ENCODE data around the gene QRFP. TPM values are rescaled to one million over a fixed set of nuclear protein-coding genes. Genes with fewer than 3 reads are reported as not detected.

Gene QRFP, protein sequence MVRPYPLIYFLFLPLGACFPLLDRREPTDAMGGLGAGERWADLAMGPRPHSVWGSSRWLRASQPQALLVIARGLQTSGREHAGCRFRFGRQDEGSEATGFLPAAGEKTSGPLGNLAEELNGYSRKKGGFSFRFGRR
- not detected for total RNA-seq

GRCh38 chr9:130896233-130897014 is at the start of gene QRFP:
Gene QRFP (minus strand): TSS chr9:130896812. CDS start chr9:130893838, 2,974 bp downstream.
- no peak within 1 kb of the TSS for H3K4me3 ChIP-seq (replicated peaks in 1 of 3)
- no peaks in the 10 kb centered on the region for H3K9me3 ChIP-seq
- H3K36me3 ChIP-seq, result peaks cover 8 to 14% of the 10 kb centered on the region in 2 donors
- TF ChIP-seq POLR2A (IDR thresholded peaks at IDR 0.05), result no peak
- TF ChIP-seq, protein P1, sequence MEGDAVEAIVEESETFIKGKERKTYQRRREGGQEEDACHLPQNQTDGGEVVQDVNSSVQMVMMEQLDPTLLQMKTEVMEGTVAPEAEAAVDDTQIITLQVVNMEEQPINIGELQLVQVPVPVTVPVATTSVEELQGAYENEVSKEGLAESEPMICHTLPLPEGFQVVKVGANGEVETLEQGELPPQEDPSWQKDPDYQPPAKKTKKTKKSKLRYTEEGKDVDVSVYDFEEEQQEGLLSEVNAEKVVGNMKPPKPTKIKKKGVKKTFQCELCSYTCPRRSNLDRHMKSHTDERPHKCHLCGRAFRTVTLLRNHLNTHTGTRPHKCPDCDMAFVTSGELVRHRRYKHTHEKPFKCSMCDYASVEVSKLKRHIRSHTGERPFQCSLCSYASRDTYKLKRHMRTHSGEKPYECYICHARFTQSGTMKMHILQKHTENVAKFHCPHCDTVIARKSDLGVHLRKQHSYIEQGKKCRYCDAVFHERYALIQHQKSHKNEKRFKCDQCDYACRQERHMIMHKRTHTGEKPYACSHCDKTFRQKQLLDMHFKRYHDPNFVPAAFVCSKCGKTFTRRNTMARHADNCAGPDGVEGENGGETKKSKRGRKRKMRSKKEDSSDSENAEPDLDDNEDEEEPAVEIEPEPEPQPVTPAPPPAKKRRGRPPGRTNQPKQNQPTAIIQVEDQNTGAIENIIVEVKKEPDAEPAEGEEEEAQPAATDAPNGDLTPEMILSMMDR (IDR thresholded peaks at IDR 0.05), result no peak
- no peak for DNase-seq
- H3K27me3 ChIP-seq, result no peaks in the 10 kb centered on the region
- no peak within 1 kb of the TSS for H3K27ac ChIP-seq
- 59 to 64% methylated on average over 17 to 20 of the region's 27 CpGs for WGBS, 2 donors
- intact Hi-C loops (cut with DNase I), result no loop called here
- peaks cover 0 to 8% of the 10 kb centered on the region in 2 donors for H3K4me1 ChIP-seq

DNA sequence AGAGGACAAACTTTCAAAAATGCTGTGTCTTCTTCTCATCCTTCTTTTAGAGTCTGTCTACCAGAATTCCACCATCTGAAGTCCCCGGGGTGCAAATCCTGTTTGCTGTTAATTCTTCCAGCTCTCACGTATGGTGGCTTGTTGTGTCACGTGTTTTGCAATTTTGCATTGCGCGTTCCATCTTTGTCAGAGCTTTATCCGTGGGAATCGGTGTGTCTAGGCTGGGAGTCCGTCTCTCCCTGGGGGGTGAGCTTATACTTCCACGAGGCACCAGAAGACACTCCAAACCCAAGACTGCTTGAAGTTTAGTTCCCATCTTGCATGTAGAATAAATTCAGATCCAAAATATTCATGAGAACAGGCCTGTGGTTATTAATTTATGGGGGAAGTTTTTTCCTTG is 48.6 kb upstream of the QRFP start:
- TF ChIP-seq POLR2A (IDR thresholded peaks at IDR 0.05), result no peak
- TF ChIP-seq, protein P1 (IDR thresholded peaks at IDR 0.05), result no peak
- H3K4me1 ChIP-seq, result peaks cover 0 to 8% of the 10 kb centered on the region in 2 donors
- H3K9me3 ChIP-seq, result no peaks in the 10 kb centered on the region
- WGBS, 2 donors, result 85 to 92% methylated on average over 9 of the region's 9 CpGs
- H3K27me3 ChIP-seq, result no peaks in the 10 kb centered on the region
- no peak for DNase-seq
- H3K36me3 ChIP-seq, result no peaks in the 10 kb centered on the region
- no peak overlapping the region for H3K27ac ChIP-seq
- intact Hi-C loops (cut with DNase I), result loop anchor here (5.0 kb wide), 1 partner anchor 63 kb away; no protein-coding TSS in a partner anchor
- no peak overlapping the region for H3K4me3 ChIP-seq (replicated peaks in 1 of 3)

DNA sequence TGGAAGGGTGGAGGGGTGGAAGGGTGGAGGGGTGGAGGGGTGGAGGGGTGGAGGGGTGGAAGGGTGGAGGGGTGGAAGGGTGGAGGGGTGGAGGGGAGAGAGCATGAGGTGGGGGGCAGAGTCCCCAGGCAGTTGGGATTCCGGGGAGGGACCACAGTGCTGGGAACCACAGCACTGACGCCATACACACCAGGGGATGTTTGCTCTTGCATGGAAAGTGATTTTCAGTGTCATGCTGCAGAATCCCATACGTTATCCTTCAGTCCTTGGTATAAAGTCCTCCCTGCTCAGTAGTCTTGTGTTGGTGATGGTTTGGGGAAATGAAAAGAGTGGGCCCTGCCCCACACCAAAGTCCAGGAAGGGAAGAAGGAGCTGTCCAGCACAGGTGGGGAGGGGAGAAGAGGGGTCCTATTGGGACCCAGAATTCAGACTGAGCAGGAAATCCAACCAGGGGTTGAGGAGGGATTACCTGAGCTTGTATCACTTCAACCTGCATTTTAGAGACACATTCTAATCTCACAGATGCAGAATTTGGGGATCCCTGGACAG is 48.0 kb upstream of the QRFP start:
- DNase-seq, result no peak
- no peak overlapping the region for H3K4me3 ChIP-seq (replicated peaks in 1 of 3)
- 27 to 40% methylated on average over 3 of the region's 3 CpGs for WGBS, 2 donors
- TF ChIP-seq POLR2A (IDR thresholded peaks at IDR 0.05), result no peak
- TF ChIP-seq, protein P1 (IDR thresholded peaks at IDR 0.05), result no peak
- no peak overlapping the region for H3K27ac ChIP-seq
- intact Hi-C loops (cut with DNase I), result loop anchor here (5.0 kb wide), 2 partner anchors 62 to 77 kb away; no protein-coding TSS in a partner anchor
- H3K4me1 ChIP-seq, result peaks cover 0 to 14% of the 10 kb centered on the region in 2 donors
- H3K27me3 ChIP-seq, result no peaks in the 10 kb centered on the region
- H3K36me3 ChIP-seq, result no peaks in the 10 kb centered on the region
- no peaks in the 10 kb centered on the region for H3K9me3 ChIP-seq

DNA sequence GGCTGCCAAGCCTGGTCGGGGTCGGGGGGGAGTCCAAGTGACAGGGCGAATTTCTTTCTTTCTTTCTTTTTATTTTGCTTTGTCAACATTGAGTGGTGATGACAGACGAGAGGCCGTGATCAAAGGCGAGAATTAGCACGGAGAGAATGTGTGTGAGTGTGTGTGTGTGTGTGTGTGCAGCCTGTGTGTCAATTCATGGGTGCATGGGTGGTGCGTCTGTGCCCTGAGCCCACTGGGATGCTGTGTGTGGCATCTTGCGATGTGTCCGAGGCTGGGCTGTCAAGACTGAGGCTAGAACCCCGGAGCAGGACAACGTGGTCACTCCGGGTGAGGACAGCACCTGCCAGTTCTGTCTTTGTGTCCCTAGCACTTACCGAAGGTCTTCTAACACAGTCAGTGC is 47.2 kb upstream of the QRFP start:
- no peak overlapping the region for H3K27ac ChIP-seq
- TF ChIP-seq, protein P1 (IDR thresholded peaks at IDR 0.05), result no peak
- no peak for TF ChIP-seq POLR2A (IDR thresholded peaks at IDR 0.05)
- H3K4me1 ChIP-seq, result peaks cover 5 to 22% of the 10 kb centered on the region in 2 donors
- no peaks in the 10 kb centered on the region for H3K27me3 ChIP-seq
- no peaks in the 10 kb centered on the region for H3K9me3 ChIP-seq
- intact Hi-C loops (cut with DNase I), result loop anchor here (5.0 kb wide), 1 partner anchor 76 kb away; no protein-coding TSS in a partner anchor
- DNase-seq, result no peak
- H3K4me3 ChIP-seq (replicated peaks in 1 of 3), result no peak overlapping the region
- WGBS, 2 donors, result 40 to 48% methylated on average over 14 of the region's 14 CpGs
- no peaks in the 10 kb centered on the region for H3K36me3 ChIP-seq

Measured in thyroid gland (tissue), 4 donors.